Measurements from ENCODE around the gene BACH2. TPM values are rescaled to one million over a fixed set of nuclear protein-coding genes. Genes with fewer than 3 reads are reported as not detected.
A peak's percentile ranks its signal among the peaks of the same experiment; 100 is the strongest.

The BACH2 gene
- total and polyA plus RNA-seq, 12 donors = 0.16 to 4.7 (median 2.4) TPM

DNA sequence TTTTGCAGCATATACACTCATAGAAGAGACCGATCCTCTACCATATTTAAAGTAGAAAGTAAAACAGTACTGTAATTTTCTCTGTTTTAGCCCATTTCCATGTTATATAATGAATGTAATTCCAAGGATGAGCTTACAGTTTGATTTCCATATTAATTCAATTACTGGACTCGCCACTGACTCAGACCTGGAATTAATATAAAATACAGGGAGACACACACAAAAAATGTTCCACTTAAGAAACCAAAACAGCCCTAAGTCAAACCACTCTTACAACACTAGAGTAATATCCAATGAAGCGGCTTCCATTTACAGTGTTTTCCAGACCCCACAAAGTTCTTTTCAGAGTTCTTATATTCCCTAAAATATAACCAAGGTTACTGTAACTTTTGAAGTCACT is 110.6 kb downstream of the BACH2 start:
- Histone ChIP-seq H3K4me3 (no peak overlapping the region), H3K27ac (no peak overlapping the region), H3K4me1 (peaks cover 3 to 55% (median 38%) of the 10 kb centered on the region in 9 donors), H3K36me3 (no peaks in the 10 kb centered on the region), H3K27me3 (no peaks in the 10 kb centered on the region), H3K9me3 (no peaks in the 10 kb centered on the region)
- TF ChIP-seq, protein P1, sequence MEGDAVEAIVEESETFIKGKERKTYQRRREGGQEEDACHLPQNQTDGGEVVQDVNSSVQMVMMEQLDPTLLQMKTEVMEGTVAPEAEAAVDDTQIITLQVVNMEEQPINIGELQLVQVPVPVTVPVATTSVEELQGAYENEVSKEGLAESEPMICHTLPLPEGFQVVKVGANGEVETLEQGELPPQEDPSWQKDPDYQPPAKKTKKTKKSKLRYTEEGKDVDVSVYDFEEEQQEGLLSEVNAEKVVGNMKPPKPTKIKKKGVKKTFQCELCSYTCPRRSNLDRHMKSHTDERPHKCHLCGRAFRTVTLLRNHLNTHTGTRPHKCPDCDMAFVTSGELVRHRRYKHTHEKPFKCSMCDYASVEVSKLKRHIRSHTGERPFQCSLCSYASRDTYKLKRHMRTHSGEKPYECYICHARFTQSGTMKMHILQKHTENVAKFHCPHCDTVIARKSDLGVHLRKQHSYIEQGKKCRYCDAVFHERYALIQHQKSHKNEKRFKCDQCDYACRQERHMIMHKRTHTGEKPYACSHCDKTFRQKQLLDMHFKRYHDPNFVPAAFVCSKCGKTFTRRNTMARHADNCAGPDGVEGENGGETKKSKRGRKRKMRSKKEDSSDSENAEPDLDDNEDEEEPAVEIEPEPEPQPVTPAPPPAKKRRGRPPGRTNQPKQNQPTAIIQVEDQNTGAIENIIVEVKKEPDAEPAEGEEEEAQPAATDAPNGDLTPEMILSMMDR (IDR thresholded peaks at IDR 0.05) = no peak
- WGBS, 2 donors = 97 to 99% methylated on average over 3 of the region's 3 CpGs
- intact Hi-C loops (cut with DNase I) = loop anchor here in 1 of 10 donors (10.0 kb wide), 3 partner anchors 109 to 211 kb away; partner anchors contain the start of gene BACH2
- DNase-seq = no peak
- ATAC-seq = no peak

DNA sequence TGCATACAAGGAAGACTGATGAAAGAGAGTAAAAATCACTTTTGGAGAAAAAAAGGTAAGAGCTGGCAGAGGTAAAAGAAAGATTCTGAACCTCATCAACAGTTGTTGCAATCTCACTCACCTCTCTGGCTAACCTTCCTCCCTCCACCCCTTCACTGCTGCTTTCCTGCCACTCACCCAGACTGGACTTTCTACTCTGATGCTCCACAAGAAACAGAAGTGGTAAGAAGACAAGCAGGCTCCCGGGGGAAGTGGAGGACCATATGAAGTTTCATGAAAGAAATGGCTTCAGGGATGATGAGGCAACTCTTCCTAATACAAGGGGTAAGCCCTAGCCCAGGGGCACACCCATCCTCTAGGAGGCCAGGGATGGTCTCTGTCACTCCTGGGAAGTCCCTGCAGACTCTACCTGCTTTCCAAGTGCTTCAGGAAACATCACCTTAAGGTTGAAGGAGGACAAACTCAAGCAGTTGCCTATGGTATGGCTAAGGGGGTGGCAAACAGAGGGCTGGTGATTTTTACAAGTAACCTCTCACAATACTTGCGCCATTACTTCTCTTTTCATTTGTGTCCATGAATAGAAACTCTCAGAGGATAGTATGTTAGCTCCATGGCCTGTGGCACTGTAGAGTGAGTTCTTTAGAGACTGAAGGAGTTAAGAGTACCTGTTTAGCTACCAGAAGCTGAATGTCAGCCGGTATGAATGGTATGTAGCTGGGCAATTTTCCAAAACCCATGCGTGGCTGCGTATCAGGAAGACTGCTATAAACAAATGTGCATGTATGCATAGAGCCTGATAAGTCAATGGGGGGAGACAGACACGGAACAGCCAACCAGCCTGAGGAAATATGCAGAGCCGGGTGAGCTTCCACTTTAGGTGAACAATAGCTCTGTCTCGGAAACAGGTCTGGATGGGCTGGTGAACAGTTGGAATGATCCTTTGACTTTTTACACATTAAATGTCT is 112.0 kb downstream of the BACH2 start:
- H3K9me3 ChIP-seq = no peaks in the 10 kb centered on the region
- ATAC-seq (peak in 4 of 8 donors; percentile 30 to 71 (median 52)), DNase-seq (no peak)
- 31 to 46% methylated on average over 8 of the region's 8 CpGs for WGBS, 2 donors
- H3K27me3 ChIP-seq = no peaks in the 10 kb centered on the region
- peak overlapping the region in 7 of 10 donors; percentile 17 to 78 (median 67) for H3K27ac ChIP-seq
- TF ChIP-seq, protein P1 (IDR thresholded peaks at IDR 0.05) = peak in 1 of 9 donors; percentile 9
- peak overlapping the region in 1 of 10 donors; percentile 15 for H3K4me3 ChIP-seq
- no peaks in the 10 kb centered on the region for H3K36me3 ChIP-seq
- peaks cover 3 to 55% (median 38%) of the 10 kb centered on the region in 9 donors for H3K4me1 ChIP-seq
- intact Hi-C loops (cut with DNase I) = loop anchor here in 3 of 10 donors (5.0 to 10.0 kb wide), 4 partner anchors 33 to 210 kb away; partner anchors contain the start of gene BACH2 (in 1 of the 3)

DNA sequence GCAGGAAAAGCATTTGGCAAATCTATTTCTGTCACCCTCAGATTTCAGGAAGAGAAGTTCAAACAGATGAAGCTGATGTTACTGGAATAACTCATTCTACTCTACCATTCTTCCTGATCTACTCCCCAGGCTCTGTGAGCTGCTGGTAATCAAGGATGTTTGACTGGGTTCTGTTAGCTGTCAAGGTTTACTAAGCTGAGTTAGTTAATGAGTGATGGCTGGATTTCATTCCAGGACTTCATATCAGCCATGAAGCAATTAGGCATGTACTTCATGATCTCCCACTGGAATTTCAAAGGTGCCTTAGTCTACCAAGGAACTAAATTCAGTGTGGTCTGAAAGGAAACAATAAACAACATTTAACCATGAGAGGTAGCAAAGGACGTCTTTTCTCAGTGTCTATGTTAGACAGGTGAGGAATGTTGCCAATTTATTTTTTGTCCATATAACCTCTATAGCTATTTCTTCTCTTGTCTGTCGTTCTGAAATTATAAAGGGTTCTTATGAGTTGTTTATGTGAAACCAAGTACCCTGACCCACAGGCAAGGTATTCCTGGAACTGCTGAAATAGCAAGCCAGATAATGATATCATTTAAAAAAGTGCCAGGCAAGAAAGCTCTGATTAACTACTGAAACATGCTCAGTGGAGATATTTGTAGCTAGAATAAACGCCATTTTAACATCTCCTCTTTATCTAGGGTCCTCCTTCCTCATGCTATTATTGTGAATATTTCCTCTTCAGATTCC is 112.9 kb downstream of the BACH2 start:
- Histone ChIP-seq H3K27ac (peak overlapping the region in 7 of 10 donors; percentile 17 to 78 (median 67)), H3K9me3 (no peaks in the 10 kb centered on the region), H3K4me3 (no peak overlapping the region), H3K4me1 (peaks cover 4 to 55% (median 40%) of the 10 kb centered on the region in 9 donors), H3K36me3 (no peaks in the 10 kb centered on the region), H3K27me3 (no peaks in the 10 kb centered on the region)
- peak in 7 of 8 donors; percentile 27 to 81 (median 64) for ATAC-seq
- intact Hi-C loops (cut with DNase I) = loop anchor here in 3 of 10 donors (5.0 to 10.0 kb wide), 4 partner anchors 34 to 211 kb away; partner anchors contain the start of gene BACH2 (in 1 of the 3)
- no peak for DNase-seq
- TF ChIP-seq, protein P1 (IDR thresholded peaks at IDR 0.05) = no peak
- WGBS, 2 donors = 35 to 39% methylated on average over 3 of the region's 3 CpGs

DNA sequence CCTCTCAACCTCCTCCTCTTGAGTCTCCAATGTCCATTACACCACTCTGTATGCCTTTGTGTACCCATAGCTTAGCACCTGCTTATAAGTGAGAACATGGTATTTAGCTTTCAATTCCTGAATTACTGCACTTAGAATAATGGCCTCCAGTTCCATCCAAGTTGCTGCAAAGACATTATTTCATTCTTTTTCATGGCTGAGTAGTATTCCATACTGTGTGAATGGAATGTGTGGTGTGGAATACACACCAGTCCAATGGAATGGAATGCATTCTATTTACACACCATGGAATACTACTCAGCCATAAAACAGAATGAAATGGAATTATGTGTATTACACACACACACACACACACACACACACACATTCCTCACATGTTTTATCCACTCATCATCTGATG is 116.1 kb downstream of the BACH2 start:
- Histone ChIP-seq H3K27me3 (no peaks in the 10 kb centered on the region), H3K9me3 (no peaks in the 10 kb centered on the region), H3K27ac (no peak overlapping the region), H3K4me3 (no peak overlapping the region), H3K36me3 (no peaks in the 10 kb centered on the region), H3K4me1 (peaks cover 0 to 57% (median 40%) of the 10 kb centered on the region in 9 donors)
- intact Hi-C loops (cut with DNase I) = loop anchor here in 3 of 10 donors (5.0 to 10.0 kb wide), 4 partner anchors 37 to 214 kb away; partner anchors contain the start of gene BACH2 (in 1 of the 3)
- DNase-seq = no peak
- TF ChIP-seq, protein P1 (IDR thresholded peaks at IDR 0.05) = no peak
- ATAC-seq = no peak

Data from heart right ventricle (tissue), 16 donors.